H9 (cell line): ENCODE data around the gene DHRS4L2. TPM values are rescaled to one million over a fixed set of nuclear protein-coding genes. Genes with fewer than 3 reads are reported as not detected.

Experiments used
- DNase-seq: peaks from one replicate; pipeline ENCODE4 v3.0.0-alpha.2; 2017
- H2AFZ ChIP-seq: one replicate; pipeline ENCODE4 v1.6.1; 2013; ENCODE audit warnings: mild to moderate bottlenecking, low read length, control low read depth, moderate library complexity
- H2AK5ac ChIP-seq: 2 replicates; pipeline ENCODE4 v1.6.1; 2013; ENCODE audit warnings: low read length, control low read depth, mixed read lengths; ENCODE audit not compliant: insufficient read length
- H2BK120ac ChIP-seq: one replicate; pipeline ENCODE4 v1.6.1; 2013; ENCODE audit warnings: low read depth, mild to moderate bottlenecking, low read length, control low read depth, inconsistent platforms; ENCODE audit not compliant: poor library complexity, severe bottlenecking
- H2BK12ac ChIP-seq: 2 replicates; pipeline ENCODE4 v1.6.1; 2013; ENCODE audit warnings: low read length, control low read depth, mixed read lengths, low read depth; ENCODE audit not compliant: insufficient read length
- H2BK15ac ChIP-seq: 2 replicates; pipeline ENCODE4 v1.6.1; 2013; ENCODE audit warnings: low read depth, low read length, control low read depth
- H2BK20ac ChIP-seq: one replicate; pipeline ENCODE4 v1.6.1; 2013; ENCODE audit warnings: low read depth, mild to moderate bottlenecking, low read length, control low read depth, inconsistent platforms; ENCODE audit not compliant: poor library complexity, severe bottlenecking
- H2BK5ac ChIP-seq: 2 replicates; pipeline ENCODE4 v1.6.1; 2013; ENCODE audit warnings: low read length, control low read depth, mixed read lengths; ENCODE audit not compliant: insufficient read length
- H3K14ac ChIP-seq: 2 replicates; pipeline ENCODE4 v1.6.1; 2013; ENCODE audit warnings: low read length, control low read depth; ENCODE audit not compliant: insufficient read depth
- H3K18ac ChIP-seq: 2 replicates; pipeline ENCODE4 v1.6.1; 2013; ENCODE audit warnings: low read depth, mild to moderate bottlenecking, mixed read lengths, low read length, control low read depth; ENCODE audit not compliant: insufficient read length
- H3K23ac ChIP-seq: 2 replicates; pipeline ENCODE4 v1.6.1; 2013; ENCODE audit warnings: low read length, control low read depth, mixed read lengths, low read depth; ENCODE audit not compliant: insufficient read length
- H3K23me2 ChIP-seq: 2 replicates; pipeline ENCODE4 v1.6.1; 2013; ENCODE audit warnings: low read depth, mild to moderate bottlenecking, mixed read lengths, low read length, control low read depth; ENCODE audit not compliant: insufficient read length, poor library complexity, severe bottlenecking
- H3K27ac ChIP-seq: 2 replicates; pipeline ENCODE4 v1.5.1; 2013; ENCODE audit warnings: low read length, control low read depth, mixed read lengths, low read depth; ENCODE audit not compliant: insufficient read length
- H3K27me3 ChIP-seq: 2 replicates; pipeline ENCODE4 v1.6.1; 2013; ENCODE audit warnings: low read length, control low read depth, inconsistent platforms; ENCODE audit not compliant: insufficient read depth
- H3K4ac ChIP-seq: 2 replicates; pipeline ENCODE4 v1.6.1; 2013; ENCODE audit warnings: low read depth, mild to moderate bottlenecking, control low read depth, inconsistent platforms, low read length, moderate library complexity
- H3K4me1 ChIP-seq: 2 replicates; pipeline ENCODE4 v1.6.1; 2013; ENCODE audit warnings: low read length, control low read depth, inconsistent platforms; ENCODE audit not compliant: insufficient read depth
- H3K4me2 ChIP-seq: 2 replicates; pipeline ENCODE4 v1.6.1; 2013; ENCODE audit warnings: low read length, control low read depth, mixed read lengths; ENCODE audit not compliant: insufficient read length, insufficient read depth
- H3K56ac ChIP-seq: 2 replicates; pipeline ENCODE4 v1.6.1; 2013; ENCODE audit warnings: low read depth, mild to moderate bottlenecking, mixed read lengths, low read length, control low read depth; ENCODE audit not compliant: insufficient read length
- H3K79me1 ChIP-seq: 2 replicates; pipeline ENCODE4 v1.6.1; 2013; ENCODE audit warnings: low read depth, mild to moderate bottlenecking, moderate library complexity, low read length, control low read depth, inconsistent platforms; ENCODE audit not compliant: insufficient read depth, poor library complexity, severe bottlenecking
- H3K79me2 ChIP-seq: 2 replicates; pipeline ENCODE4 v1.6.1; 2013; ENCODE audit warnings: low read length, control low read depth, inconsistent platforms; ENCODE audit not compliant: insufficient read depth
- H3K9ac ChIP-seq: 2 replicates; pipeline ENCODE4 v1.6.1; 2013; ENCODE audit warnings: low read length, control low read depth, mixed read lengths; ENCODE audit not compliant: insufficient read length; ENCODE audit errors: extremely low read depth
- H3K9me3 ChIP-seq: one replicate; pipeline ENCODE4 v1.6.1; 2013; ENCODE audit warnings: low read depth, low read length, inconsistent platforms; ENCODE audit not compliant: control insufficient read depth
- H3T11ph ChIP-seq: one replicate; pipeline ENCODE4 v1.6.1; 2013; ENCODE audit warnings: mild to moderate bottlenecking, low read length, control low read depth, inconsistent platforms
- H4K20me1 ChIP-seq: one replicate; pipeline ENCODE4 v1.6.1; 2013; ENCODE audit not compliant: control insufficient read depth, insufficient read length, insufficient read depth
- H4K5ac ChIP-seq: 2 replicates; pipeline ENCODE4 v1.6.1; 2013; ENCODE audit warnings: low read depth, mild to moderate bottlenecking, mixed read lengths, low read length, control low read depth; ENCODE audit not compliant: insufficient read length
- H4K8ac ChIP-seq: replicated peaks from 2 replicates; pipeline ENCODE4 v1.6.1; 2013; ENCODE audit warnings: low read length, control low read depth, mixed read lengths, low read depth; ENCODE audit not compliant: insufficient read length
- H4K91ac ChIP-seq: 2 replicates; pipeline ENCODE4 v1.6.1; 2013; ENCODE audit warnings: low read depth, mild to moderate bottlenecking, moderate library complexity, mixed read lengths, low read length, control low read depth; ENCODE audit not compliant: insufficient read length
- H3K27ac Mint-ChIP-seq, 3 experiments: 2 replicates in 2 of 3; 3 replicates in 1 of 3; pipeline ENCODE4 v1.8.0; 2020 to 2021; ENCODE audit warnings: mixed read lengths in 3 of 3, mild to moderate bottlenecking in 1 of 3, moderate library complexity in 1 of 3
- H3K27me3 Mint-ChIP-seq: 2 replicates; pipeline ENCODE4 v1.8.0; 2021; ENCODE audit warnings: low read depth, mild to moderate bottlenecking, moderate library complexity, mixed read lengths
- H3K36me3 Mint-ChIP-seq, 3 experiments: 2 replicates in 2 of 3; 3 replicates in 1 of 3; pipeline ENCODE4 v1.8.0; 2020 to 2021; ENCODE audit warnings: low read depth in 3 of 3, mixed read lengths in 3 of 3; ENCODE audit not compliant: insufficient read depth in 1 of 3
- H3K4me1 Mint-ChIP-seq, 2 experiments: 2 replicates each; pipeline ENCODE4 v1.8.0; 2020; ENCODE audit warnings: mixed read lengths in 2 of 2
- H3K4me3 Mint-ChIP-seq, 2 experiments: 2 replicates in 1 of 2; 3 replicates in 1 of 2; pipeline ENCODE4 v1.8.0; 2020 to 2021; ENCODE audit warnings: mild to moderate bottlenecking in 2 of 2, mixed read lengths in 2 of 2, moderate library complexity in 1 of 2
- H3K9me3 Mint-ChIP-seq, 2 experiments: 2 replicates in 1 of 2; 3 replicates in 1 of 2; pipeline ENCODE4 v1.8.0; 2020; ENCODE audit warnings: mild to moderate bottlenecking in 2 of 2, mixed read lengths in 2 of 2, moderate library complexity in 1 of 2
- CTCF ChIP-seq: fragments of 200-600 bp; sonication (generic); conservative IDR thresholded peaks from 3 replicates; pipeline ENCODE4 v1.8.0; 2021; ENCODE audit warnings: antibody characterized with exemption, mild to moderate bottlenecking
- WGBS: extraction: QIAGEN DNeasy Blood & Tissue Kit; methylation state at CpG from one replicate; pipeline ENCODE4 v1.1.7; 2013; ENCODE audit warnings: missing lambda C conversion rate, low lambda C conversion rate, mixed read lengths; ENCODE audit not compliant: insufficient read length; ENCODE audit errors: extremely low coverage; 5-methylcytosine and 5-hydroxymethylcytosine counted together
- total RNA-seq: library from RNA; stranded (reverse); gene quantifications from 2 replicates; pipeline ENCODE4 v1.2.1, GENCODE V29; 2021

Gene DHRS4L2
- total RNA-seq, 1 experiment from 2014 or later: 10.2 TPM

GRCh38 chr14:23941230-23941629 lies 47.5 kb upstream of the DHRS4L2 start:
- Histone ChIP-seq H3K9me3 (no peaks in the 10 kb centered on the region), H3K79me1 (no peaks in the 10 kb centered on the region), H3K4me1 (no peaks in the 10 kb centered on the region), H4K91ac (no peak overlapping the region), H3K79me2 (0 out of 2 replicates have a peak, but pooled peaks cover 1% of the 10 kb centered on the region), H3K4ac (no peak overlapping the region), H4K20me1 (no peaks in the 10 kb centered on the region), H2BK20ac (no peak overlapping the region), H2BK5ac (no peak overlapping the region), H2AFZ (no peak overlapping the region), H2BK12ac (no peak overlapping the region), H3K14ac (no peak overlapping the region), H3K27ac (no peak overlapping the region), H3T11ph (no peak overlapping the region), H3K18ac (no peak overlapping the region), H3K23me2 (no peaks in the 10 kb centered on the region), H3K9ac (no peak overlapping the region), H3K23ac (no peak overlapping the region), H2AK5ac (no peak overlapping the region), H4K8ac (no peak overlapping the region), H3K56ac (no peak overlapping the region), H3K27me3 (no peaks in the 10 kb centered on the region), H3K4me2 (no peak overlapping the region), H2BK15ac (no peak overlapping the region), H4K5ac (no peak overlapping the region), H2BK120ac (no peak overlapping the region)
- no peak for DNase-seq
- Mint-ChIP-seq H3K9me3 (no peaks in the 10 kb centered on the region; a peak in 3 of 5 replicates), H3K27ac (no peak overlapping the region), H3K27me3 (peaks cover 5% of the 10 kb centered on the region), H3K4me1 (no peaks in the 10 kb centered on the region), H3K36me3 (peaks cover 3 to 13% (median 7%) of the 10 kb centered on the region in 3 experiments; a peak in 6 of 7 replicates), H3K4me3 (no peak overlapping the region)
- no CpG with 5 or more reads among the region's 3 CpGs for WGBS
- TF ChIP-seq CTCF: no peak
